Neural cell (in vitro differentiated cells): ENCODE data around the gene PIBF1. TPM values are rescaled to one million over a fixed set of nuclear protein-coding genes. Genes with fewer than 3 reads are reported as not detected.

Experiments used
- H2AFZ ChIP-seq: fragments of 200-600, 300-800 bp; sonication (generic), shearing (Covaris generic); 2 replicates; pipeline ENCODE4 v1.6.0; 2014; ENCODE audit warnings: low read depth, mild to moderate bottlenecking, antibody characterized with exemption, low read length, moderate library complexity
- H3F3A ChIP-seq: fragments of 200-600 bp; shearing (Covaris generic); 2 replicates; pipeline ENCODE4 v1.6.1; 2016; ENCODE audit warnings: mild to moderate bottlenecking, moderate library complexity, mixed read lengths, antibody characterized with exemption, low read length; ENCODE audit not compliant: insufficient read depth, poor library complexity, severe bottlenecking
- H3K27ac ChIP-seq: fragments of 200-600, 300-800 bp; sonication (generic), shearing (Covaris generic); 2 replicates; pipeline ENCODE4 v1.5.1; 2014; ENCODE audit warnings: mild to moderate bottlenecking, low read length, moderate library complexity
- H3K27me3 ChIP-seq: fragments of 300-800, 200-600 bp; sonication (generic), shearing (Covaris generic); 2 replicates; pipeline ENCODE4 v1.6.0; 2014; ENCODE audit warnings: mild to moderate bottlenecking, low read depth, low read length, moderate library complexity; ENCODE audit not compliant: insufficient read depth
- H3K36me3 ChIP-seq: fragments of 300-800, 200-600 bp; sonication (generic), shearing (Covaris generic); 2 replicates; pipeline ENCODE4 v1.5.1; 2014; ENCODE audit warnings: mild to moderate bottlenecking, antibody characterized with exemption, low read length, moderate library complexity; ENCODE audit not compliant: insufficient read depth
- H3K4me2 ChIP-seq: fragments of 300-800, 200-600 bp; sonication (generic), shearing (Covaris generic); 2 replicates; pipeline ENCODE4 v1.6.0; 2014; ENCODE audit warnings: mild to moderate bottlenecking, low read length
- H3K4me3 ChIP-seq: fragments of 300-800, 200-600 bp; sonication (generic), shearing (Covaris generic); 2 replicates; pipeline ENCODE4 v1.5.1; 2014; ENCODE audit warnings: mild to moderate bottlenecking, low read length, moderate library complexity
- H3K79me2 ChIP-seq: fragments of 200-600 bp; shearing (Covaris generic); replicated peaks from 2 replicates; pipeline ENCODE4 v1.6.0; 2014; ENCODE audit warnings: mild to moderate bottlenecking, low read length, moderate library complexity; ENCODE audit not compliant: insufficient read depth
- H3K9ac ChIP-seq: fragments of 300-800, 200-600 bp; sonication (generic), shearing (Covaris generic); 2 replicates; pipeline ENCODE4 v1.6.1; 2016; ENCODE audit warnings: mild to moderate bottlenecking, low read length, mixed read lengths
- H3K9me2 ChIP-seq: fragments of 200-600 bp; shearing (Covaris generic); 2 replicates; pipeline ENCODE4 v1.6.1; 2016; ENCODE audit warnings: mild to moderate bottlenecking, low read length, mixed read lengths; ENCODE audit not compliant: insufficient read depth
- H3K9me3 ChIP-seq: fragments of 200-600, 300-800 bp; sonication (generic), shearing (Covaris generic); 2 replicates; pipeline ENCODE4 v1.6.1; 2016; ENCODE audit warnings: mild to moderate bottlenecking, mixed run types, low read length, moderate library complexity, mixed read lengths
- H4K20me1 ChIP-seq: fragments of 200-600 bp; shearing (Covaris generic); 2 replicates; pipeline ENCODE4 v1.6.1; 2016; ENCODE audit warnings: mild to moderate bottlenecking, mixed run types; ENCODE audit not compliant: insufficient read depth
- CTCF ChIP-seq: fragments of 450-650 bp; IDR thresholded peaks from 2 replicates; pipeline ENCODE4 v1.5.1; 2014; ENCODE audit warnings: antibody characterized with exemption, mild to moderate bottlenecking, moderate library complexity; ENCODE audit not compliant: poor library complexity, severe bottlenecking
- EP300 ChIP-seq: fragments of 450-650 bp; conservative IDR thresholded peaks from 2 replicates; pipeline ENCODE4 v1.6.1; 2014; ENCODE audit warnings: antibody characterized with exemption, mild to moderate bottlenecking, moderate library complexity; ENCODE audit not compliant: poor library complexity, severe bottlenecking
- EZH2 ChIP-seq: fragments of 200-600, 300-800 bp; shearing (Covaris generic), sonication (generic); IDR thresholded peaks from 2 replicates; pipeline ENCODE4 v1.6.1; 2014; ENCODE audit warnings: antibody characterized with exemption, low read length, borderline replicate concordance, mild to moderate bottlenecking; ENCODE audit not compliant: insufficient read depth, poor library complexity, severe bottlenecking
- MXI1 ChIP-seq: fragments of 450-650 bp; conservative IDR thresholded peaks from 2 replicates; pipeline ENCODE4 v1.6.1; 2014; ENCODE audit warnings: antibody characterized with exemption, mild to moderate bottlenecking; ENCODE audit not compliant: poor library complexity, severe bottlenecking
- POLR2AphosphoS5 ChIP-seq: IDR thresholded peaks from 2 replicates; pipeline ENCODE4 v1.6.1; 2012
- RAD21 ChIP-seq: fragments of 450-650 bp; conservative IDR thresholded peaks from 2 replicates; pipeline ENCODE4 v1.6.1; 2014; ENCODE audit warnings: antibody characterized with exemption, mild to moderate bottlenecking, moderate library complexity
- REST ChIP-seq: IDR thresholded peaks from 2 replicates; pipeline ENCODE4 v1.6.1; 2012; ENCODE audit warnings: borderline replicate concordance
- SMC3 ChIP-seq: fragments of 450-650 bp; conservative IDR thresholded peaks from 2 replicates; pipeline ENCODE4 v1.6.1; 2014; ENCODE audit warnings: antibody characterized with exemption, mild to moderate bottlenecking, moderate library complexity; ENCODE audit not compliant: poor library complexity
- TAF1 ChIP-seq: IDR thresholded peaks from 2 replicates; pipeline ENCODE4 v1.6.1; 2012; ENCODE audit warnings: low read depth
- polyA plus RNA-seq: library from polyadenylated mRNA; depleted of rRNA; stranded (reverse); fragments of >200 nt; gene quantifications from 2 replicates; pipeline ENCODE4 v1.2.3, GENCODE V29; 2014

PIBF1 gene
- polyA plus RNA-seq, 1 donor from 2014 or later: 42.4 TPM

GRCh38 chr13:72808917-72809500 is 27.1 kb downstream of the PIBF1 start:
- Histone ChIP-seq H3F3A (no peaks in the 10 kb centered on the region), H3K9me3 (no peaks in the 10 kb centered on the region), H3K9ac (no peak overlapping the region), H3K9me2 (no peaks in the 10 kb centered on the region), H3K27me3 (no peaks in the 10 kb centered on the region), H3K4me3 (no peak overlapping the region), H3K27ac (no peak overlapping the region), H2AFZ (no peak overlapping the region), H4K20me1 (no peaks in the 10 kb centered on the region), H3K36me3 (no peaks in the 10 kb centered on the region), H3K79me2 (no peaks in the 10 kb centered on the region), H3K4me2 (no peak overlapping the region)
- TF ChIP-seq EP300 (no peak), SMC3 (peak; percentile 65), TAF1 (no peak), MXI1 (no peak), CTCF (peak; percentile 60), EZH2 (no peak), REST (no peak), POLR2AphosphoS5 (no peak), RAD21 (peak; percentile 56)

- Histone ChIP-seq H3K27ac (no peak overlapping the region), H3K36me3 (peaks cover 8% of the 10 kb centered on the region), H3K9me3 (no peaks in the 10 kb centered on the region), H3K4me2 (no peak overlapping the region), H3K4me3 (no peak overlapping the region), H3K27me3 (no peaks in the 10 kb centered on the region), H3K9me2 (no peaks in the 10 kb centered on the region), H4K20me1 (no peaks in the 10 kb centered on the region), H2AFZ (no peak overlapping the region), H3K79me2 (no peaks in the 10 kb centered on the region), H3F3A (no peaks in the 10 kb centered on the region), H3K9ac (no peak overlapping the region)
- TF ChIP-seq EP300 (no peak), RAD21 (no peak), MXI1 (no peak), EZH2 (no peak), TAF1 (no peak), CTCF (no peak), SMC3 (no peak)
These were observed 38.4 kb downstream of the PIBF1 start for GRCh38 chr13:72820156-72820897.
